HEK293 (cell line): ENCODE measurements around the gene TTLL11.

Source experiments
- CTCF ChIA-PET: fragments of 350-600 bp; formaldehyde crosslinking; extraction: SDS; loops from one replicate; lab custom pipeline; 2021; ENCODE audit warnings: antibody characterized with exemption; lab: Yijun Ruan, JAX
- POLR2A ChIA-PET: fragments of 300-600 bp; formaldehyde crosslinking; extraction: SDS; loops from one replicate; lab custom pipeline; 2020; ENCODE audit warnings: antibody characterized with exemption, inconsistent platforms; lab: Yijun Ruan, JAX
- H3K27ac ChIP-seq: fragments of 200-500 bp; sonication (Bioruptor generic); 2 replicates; pipeline ENCODE4 v1.5.1; 2014; ENCODE audit warnings: low read depth, low read length, control low read depth, inconsistent platforms; ENCODE audit errors: extremely low read depth
- H3K36me3 ChIP-seq, 2 experiments: fragments of 200-500 bp in 1 of 2; sonication (Bioruptor generic) in 1 of 2; 1 replicate in 1 of 2; 2 replicates in 1 of 2; pipeline ENCODE4 v1.5.1; 2014 to 2017; ENCODE audit warnings: inconsistent platforms in 2 of 2, low read length in 2 of 2; ENCODE audit not compliant: control insufficient read depth in 2 of 2, insufficient read depth in 1 of 2
- H3K4me1 ChIP-seq: fragments of 200-500 bp; sonication (Bioruptor generic); 2 replicates; pipeline ENCODE4 v1.5.1; 2014; ENCODE audit warnings: mild to moderate bottlenecking, low read length, inconsistent platforms; ENCODE audit not compliant: control insufficient read depth, insufficient read depth
- H3K4me3 ChIP-seq: 2 replicates; pipeline ENCODE4 v1.5.1; 2011; ENCODE audit warnings: low read depth, mild to moderate bottlenecking, control low read depth, low read length, moderate library complexity
- H3K9me3 ChIP-seq: fragments of 200-500 bp; sonication (Bioruptor generic); 2 replicates; pipeline ENCODE4 v1.5.1; 2014; ENCODE audit warnings: low read depth, low read length, inconsistent platforms; ENCODE audit not compliant: control insufficient read depth, insufficient read depth
- HIC1 ChIP-seq: fragments of 450-650 bp; formaldehyde crosslinking; IDR thresholded peaks from 2 replicates; pipeline ENCODE4 v1.5.1; 2016; ENCODE audit warnings: missing biosample characterization, missing genetic modification characterization
- PBX3 ChIP-seq: sonication (generic); formaldehyde crosslinking; IDR thresholded peaks from 2 replicates; pipeline ENCODE4 v1.8.1; 2022; ENCODE audit warnings: mild to moderate bottlenecking, moderate library complexity, missing genetic modification reagents
- REPIN1 ChIP-seq: fragments of 450-650 bp; formaldehyde crosslinking; IDR thresholded peaks from 2 replicates; pipeline ENCODE4 v1.5.1; 2017; ENCODE audit warnings: missing biosample characterization, missing genetic modification characterization, low read depth
- ZBTB26 ChIP-seq: fragments of 450-650 bp; formaldehyde crosslinking; optimal IDR thresholded peaks from 2 replicates; pipeline ENCODE3; 2016; ENCODE audit warnings: missing biosample characterization, mild to moderate bottlenecking, missing genetic modification characterization
- ZBTB49 ChIP-seq: fragments of 450-650 bp; formaldehyde crosslinking; IDR thresholded peaks from 2 replicates; pipeline ENCODE4 v1.5.1; 2016; ENCODE audit warnings: missing biosample characterization, missing genetic modification characterization, low read depth
- ZNF19 ChIP-seq: fragments of 450-650 bp; formaldehyde crosslinking; IDR thresholded peaks from 2 replicates; pipeline ENCODE4; 2016; ENCODE audit warnings: missing biosample characterization, missing genetic modification characterization, low read depth
- ZNF211 ChIP-seq: fragments of 450-650 bp; formaldehyde crosslinking; IDR thresholded peaks from 2 replicates; pipeline ENCODE4 v1.5.1; 2016; ENCODE audit warnings: low read depth, missing biosample characterization, missing genetic modification characterization
- ZNF501 ChIP-seq: fragments of 450-650 bp; formaldehyde crosslinking; IDR thresholded peaks from 2 replicates; pipeline ENCODE4 v1.5.1; 2016; ENCODE audit warnings: missing biosample characterization, missing genetic modification characterization
- ZNF513 ChIP-seq: fragments of 450-650 bp; IDR thresholded peaks from 2 replicates; pipeline ENCODE4 v1.5.1; 2018; ENCODE audit warnings: missing biosample characterization, missing genetic modification characterization
- ZNF521 ChIP-seq: fragments of 450-650 bp; formaldehyde crosslinking; IDR thresholded peaks from 2 replicates; pipeline ENCODE4 v1.5.1; 2017; ENCODE audit warnings: missing biosample characterization, mild to moderate bottlenecking, missing genetic modification characterization
- ZNF549 ChIP-seq: fragments of 450-650 bp; IDR thresholded peaks from 2 replicates; pipeline ENCODE4 v1.5.1; 2018; ENCODE audit warnings: missing biosample characterization, missing genetic modification characterization, mild to moderate bottlenecking, inconsistent platforms, moderate library complexity
- ZSCAN16 ChIP-seq: fragments of 450-650 bp; formaldehyde crosslinking; IDR thresholded peaks from 2 replicates; pipeline ENCODE4 v1.5.1; 2016; ENCODE audit warnings: missing biosample characterization, missing genetic modification characterization
- ZSCAN23 ChIP-seq: fragments of 450-650 bp; formaldehyde crosslinking; IDR thresholded peaks from 2 replicates; pipeline ENCODE4 v1.5.1; 2016; ENCODE audit warnings: missing biosample characterization, missing genetic modification characterization

The TTLL11 gene

GRCh38 chr9:122059214-122059954 lies 33.7 kb downstream of the TTLL11 start:
- CTCF ChIA-PET: interaction anchor here (0.5 to 0.6 kb wide), 3 partner anchors 125 to 931 kb away, joined by 3 to 6 read pairs (median 4); no protein-coding TSS in a partner anchor
- no peaks in the 10 kb centered on the region for H3K4me1 ChIP-seq
- no peak overlapping the region for H3K4me3 ChIP-seq
- no peak overlapping the region for H3K27ac ChIP-seq
- H3K36me3 ChIP-seq: no peaks in the 10 kb centered on the region
- no peak for TF ChIP-seq ZNF513
- no peak for TF ChIP-seq ZSCAN23 (tag by site-specific recombination)
- no peak for TF ChIP-seq HIC1 (tag by site-specific recombination)
- no peak for TF ChIP-seq ZNF549 (tag by site-specific recombination)
- no peak for TF ChIP-seq ZBTB49 (tag by site-specific recombination)
- TF ChIP-seq, all 188 proteins: peak for 0
- H3K9me3 ChIP-seq: no peaks in the 10 kb centered on the region
- POLR2A ChIA-PET: no interaction called here

GRCh38 chr9:122058709-122059108 lies 34.4 kb downstream of the TTLL11 start:
- Histone ChIP-seq H3K9me3 (no peaks in the 10 kb centered on the region), H3K4me1 (no peaks in the 10 kb centered on the region), H3K36me3 (no peaks in the 10 kb centered on the region), H3K4me3 (no peak overlapping the region), H3K27ac (no peak overlapping the region)
- ChIA-PET CTCF (interaction anchor here (0.6 to 1.1 kb wide), 3 partner anchors 134 to 932 kb away, joined by 3 to 6 read pairs (median 4); no protein-coding TSS in a partner anchor), POLR2A (no interaction called here)
- TF ChIP-seq REPIN1 (no peak), ZNF501 (no peak), ZNF521 (tag by site-specific recombination) (no peak), ZNF19 (tag by site-specific recombination) (no peak), ZSCAN16 (tag by site-specific recombination) (no peak), PBX3 (CRISPR knock-in tag) (no peak), ZBTB26 (no peak), ZNF211 (tag by site-specific recombination) (no peak)
